Vagina (tissue), 2 donors: ENCODE data around the gene RAPGEF4.

ENCODE experiments used
- POLR2AphosphoS5 ChIP-seq, 2 donors: sonication (generic); formaldehyde crosslinking; IDR thresholded peaks; one replicate each; pipeline ENCODE4 v1.9.0; 2017; ENCODE audit warnings: antibody characterized with exemption in 2 of 2, mild to moderate bottlenecking in 2 of 2, low read depth in 1 of 2; ENCODE audit not compliant: insufficient read depth in 1 of 2
- TF ChIP-seq, protein P1 (sequence below), 3 experiments: fragments of 450-650 bp in 2 of 3; fragments of 200-600 bp in 1 of 3; sonication (generic) in 1 of 3; IDR thresholded peaks; one replicate each; pipeline ENCODE4 v1.5.1; 2017 to 2019; ENCODE audit warnings: antibody characterized with exemption in 3 of 3, mild to moderate bottlenecking in 2 of 3, moderate library complexity in 2 of 3

- TF ChIP-seq, protein P1, sequence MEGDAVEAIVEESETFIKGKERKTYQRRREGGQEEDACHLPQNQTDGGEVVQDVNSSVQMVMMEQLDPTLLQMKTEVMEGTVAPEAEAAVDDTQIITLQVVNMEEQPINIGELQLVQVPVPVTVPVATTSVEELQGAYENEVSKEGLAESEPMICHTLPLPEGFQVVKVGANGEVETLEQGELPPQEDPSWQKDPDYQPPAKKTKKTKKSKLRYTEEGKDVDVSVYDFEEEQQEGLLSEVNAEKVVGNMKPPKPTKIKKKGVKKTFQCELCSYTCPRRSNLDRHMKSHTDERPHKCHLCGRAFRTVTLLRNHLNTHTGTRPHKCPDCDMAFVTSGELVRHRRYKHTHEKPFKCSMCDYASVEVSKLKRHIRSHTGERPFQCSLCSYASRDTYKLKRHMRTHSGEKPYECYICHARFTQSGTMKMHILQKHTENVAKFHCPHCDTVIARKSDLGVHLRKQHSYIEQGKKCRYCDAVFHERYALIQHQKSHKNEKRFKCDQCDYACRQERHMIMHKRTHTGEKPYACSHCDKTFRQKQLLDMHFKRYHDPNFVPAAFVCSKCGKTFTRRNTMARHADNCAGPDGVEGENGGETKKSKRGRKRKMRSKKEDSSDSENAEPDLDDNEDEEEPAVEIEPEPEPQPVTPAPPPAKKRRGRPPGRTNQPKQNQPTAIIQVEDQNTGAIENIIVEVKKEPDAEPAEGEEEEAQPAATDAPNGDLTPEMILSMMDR (IDR thresholded peaks at IDR 0.05) = no peak
- no peak for TF ChIP-seq POLR2AphosphoS5 (IDR thresholded peaks at IDR 0.05; ENCODE audit: insufficient read depth in 1 of 2, low read depth in 1 of 2)
Observed at GRCh38 chr2:173043476-173043875, 307.8 kb downstream of the RAPGEF4 start.
